Activated naive CD4-positive, alpha-beta T cell (primary cell): ENCODE measurements around the gene OVCA2.

Experiments
- DNase-seq, 4 experiments: peaks; one replicate each; lab custom pipeline; 2025; lab: John Stamatoyannopoulos, UW

Gene OVCA2

DNA sequence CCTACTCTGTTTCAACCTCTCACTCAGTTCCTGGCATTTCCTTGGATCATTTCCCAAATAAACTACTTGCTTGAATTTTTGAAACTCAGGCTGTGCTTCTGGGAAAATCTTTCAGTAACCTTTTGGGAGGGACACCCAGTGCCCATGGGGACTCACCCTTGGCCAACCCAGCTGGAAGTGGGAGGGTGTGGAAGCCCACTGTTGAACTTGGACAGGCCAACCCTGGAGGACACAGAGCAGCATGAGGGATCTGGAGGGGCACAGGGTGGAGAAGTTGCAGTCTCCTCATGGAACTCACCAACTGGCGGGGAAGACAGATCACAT is 27.9 kb upstream of the OVCA2 start:
- DNase-seq: no peak

DNA sequence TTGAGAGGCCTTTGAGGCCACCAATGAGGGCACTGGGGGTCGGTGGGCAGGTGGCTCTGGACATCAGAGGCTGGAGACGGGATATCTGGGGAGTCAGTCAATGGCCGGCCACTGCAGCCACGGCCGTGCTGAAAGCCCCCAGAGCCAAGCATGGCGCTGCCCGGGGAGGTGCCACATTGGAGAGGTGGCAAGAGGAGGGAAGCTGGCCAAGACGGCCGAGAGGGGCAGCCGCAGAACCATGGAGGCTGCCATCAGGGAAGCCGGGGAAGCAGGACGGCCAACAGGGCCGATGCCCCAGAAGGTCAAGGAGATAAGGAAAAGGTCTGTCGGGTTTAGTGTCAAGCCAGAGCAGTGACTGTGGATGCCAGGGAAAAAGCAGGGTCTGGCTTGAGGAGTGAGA is 26.5 kb upstream of the OVCA2 start:
- DNase-seq: no peak

DNA sequence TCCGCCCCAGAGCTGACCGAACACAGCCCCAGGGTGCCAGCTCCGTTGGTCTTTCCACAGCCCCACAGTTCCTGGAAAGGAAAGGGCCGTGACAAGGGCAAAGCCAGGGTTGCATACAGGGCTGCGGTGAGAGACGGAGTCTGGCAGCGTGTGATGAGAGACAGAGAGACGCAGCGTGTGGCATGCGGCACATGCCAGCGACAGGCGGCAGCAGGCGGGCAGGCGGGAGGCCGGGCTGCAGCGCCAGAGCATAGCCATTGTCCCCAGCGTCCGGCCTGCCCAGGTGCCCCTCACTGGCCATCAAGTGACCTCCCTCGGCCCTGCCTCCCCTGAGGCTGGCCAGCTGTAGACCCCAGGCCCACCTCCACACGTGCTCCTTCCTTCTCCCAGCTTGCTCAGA is 25.3 kb upstream of the OVCA2 start:
- no peak for DNase-seq

DNA sequence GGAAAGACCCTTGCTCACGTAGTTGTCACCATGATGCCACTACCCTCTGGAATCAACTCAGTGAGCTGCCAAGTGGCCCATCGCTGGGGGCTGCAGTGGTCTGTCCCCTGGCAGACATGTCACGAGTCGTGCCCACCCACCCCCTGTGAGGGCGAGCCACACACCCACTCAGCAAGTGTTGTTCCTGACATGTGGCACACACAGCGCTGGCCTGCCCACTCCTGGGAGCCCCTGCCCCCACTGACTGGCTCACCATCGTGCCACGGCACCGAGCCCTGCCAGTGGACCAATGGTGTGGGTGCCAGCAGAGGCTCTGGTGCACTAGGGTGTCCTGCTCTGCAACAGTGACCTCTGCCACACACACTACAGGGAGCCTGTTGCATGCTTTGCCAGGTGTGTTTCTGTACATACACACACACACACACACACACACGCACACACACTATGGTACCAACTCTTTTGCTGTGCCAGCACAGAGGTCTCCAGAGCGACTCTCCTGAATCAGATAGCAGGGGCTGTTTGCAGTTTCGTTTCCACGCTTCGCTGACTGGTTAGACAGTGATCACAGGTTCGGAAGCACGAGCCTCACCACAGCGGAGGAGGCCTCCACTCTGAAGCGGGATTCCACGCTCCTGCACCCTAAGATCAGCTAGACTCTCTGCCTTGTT is 24.4 kb upstream of the OVCA2 start:
- no peak for DNase-seq

DNA sequence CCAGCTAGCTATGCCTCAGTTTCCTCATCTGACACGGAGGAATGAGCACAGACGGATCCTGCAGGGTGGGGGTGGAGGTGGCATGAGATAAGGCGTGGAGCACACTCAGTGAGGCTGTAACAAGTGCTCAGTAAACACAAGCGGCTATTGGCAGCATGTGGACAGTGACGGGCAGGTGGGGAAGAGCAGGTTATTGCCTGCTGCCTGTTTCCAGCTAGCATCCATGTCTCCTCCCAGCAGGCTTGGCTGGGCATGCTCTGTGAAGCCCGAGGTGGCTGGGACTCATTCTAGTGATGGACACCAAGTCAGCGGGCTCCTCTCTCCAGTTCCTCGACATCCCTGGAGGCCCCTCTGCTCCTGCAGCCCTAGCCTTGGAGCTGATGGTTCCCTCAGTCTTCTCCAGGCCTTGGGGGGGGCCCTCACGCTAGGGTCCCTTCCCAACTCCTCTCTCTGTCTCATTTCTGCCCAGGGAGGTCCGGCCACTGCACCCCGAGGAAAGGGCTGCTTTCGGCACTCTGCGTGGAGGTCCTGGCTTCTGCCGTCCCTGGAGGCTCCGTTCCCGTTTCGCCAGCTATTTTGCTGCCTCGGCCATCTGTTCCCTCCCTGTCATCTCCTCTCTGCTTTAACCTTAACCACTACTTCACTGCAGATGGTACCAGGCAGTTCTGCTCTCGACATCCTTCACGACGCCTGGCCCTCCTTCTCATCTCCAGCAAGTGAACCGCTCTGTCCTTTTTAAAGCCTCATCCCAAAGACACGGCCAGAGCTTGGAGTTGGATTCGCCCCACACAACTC is 22.9 kb upstream of the OVCA2 start:
- no peak for DNase-seq

DNA sequence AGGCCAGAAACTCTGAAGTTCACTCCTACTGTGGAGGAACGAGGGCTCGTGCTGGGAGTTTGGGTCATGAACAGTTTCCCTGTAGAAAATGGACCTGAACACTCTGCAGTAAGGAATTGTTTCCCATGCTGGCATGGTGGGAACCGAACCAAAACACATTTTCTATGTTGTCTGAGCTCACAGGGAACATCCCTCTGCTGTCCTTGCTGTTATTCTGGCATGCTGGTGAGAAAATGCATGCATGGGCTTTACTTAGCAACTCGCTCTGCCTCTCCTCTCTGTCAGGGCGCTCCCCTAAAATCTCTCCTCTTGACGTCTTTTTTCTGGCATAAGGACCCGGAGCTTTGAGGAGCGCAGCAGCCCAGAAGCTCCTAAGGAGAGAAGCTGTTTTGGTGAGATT is 22.1 kb upstream of the OVCA2 start:
- DNase-seq: no peak

DNA sequence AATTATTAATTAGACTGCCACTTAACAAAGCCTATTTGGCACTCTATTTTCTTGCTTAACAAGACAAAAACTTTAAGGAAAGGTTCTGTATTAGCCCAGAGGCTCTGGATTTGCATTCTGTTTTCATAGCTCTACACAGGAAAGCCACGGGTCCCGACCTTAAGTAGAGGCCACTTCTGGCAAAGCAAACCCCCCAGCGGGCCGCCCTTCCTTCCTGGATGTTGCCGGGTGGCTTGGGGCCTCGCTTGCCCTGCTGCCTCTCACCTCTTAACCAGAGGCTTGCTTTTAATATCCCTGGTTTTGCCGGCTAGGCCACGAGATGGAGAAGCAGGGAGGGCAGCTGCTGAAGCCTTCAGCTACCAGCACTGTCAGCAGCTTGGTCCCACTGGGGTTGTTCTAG is 21.1 kb upstream of the OVCA2 start:
- no peak for DNase-seq

DNA sequence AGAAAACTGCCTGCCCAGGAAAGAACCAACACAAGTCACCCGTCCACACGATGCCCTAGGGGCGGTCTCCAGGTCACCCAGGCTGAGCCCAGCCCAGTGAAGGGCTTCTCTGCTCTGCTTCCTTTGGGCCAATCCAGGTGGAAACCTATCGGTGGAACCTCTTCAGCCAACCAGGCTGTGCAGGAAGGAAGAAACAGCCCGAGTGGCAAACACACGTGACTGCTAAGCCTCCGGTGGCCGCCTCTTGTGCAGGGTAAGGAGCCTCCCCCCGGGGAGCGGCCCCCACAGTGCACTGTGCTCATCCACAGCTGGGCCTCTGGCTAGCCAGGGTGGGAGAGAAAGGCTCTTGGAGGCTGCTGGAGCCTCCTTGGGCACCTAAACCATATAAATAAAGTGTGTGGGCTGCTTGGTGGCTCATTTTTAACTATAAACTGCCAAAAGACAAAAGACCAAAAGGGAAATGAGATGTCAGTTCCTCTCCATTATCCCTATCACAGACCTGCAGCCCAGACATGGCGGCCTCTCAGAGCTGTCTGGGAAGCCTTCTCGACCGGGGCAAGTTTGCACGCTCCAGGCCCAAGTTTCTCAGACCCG is 19.1 kb upstream of the OVCA2 start:
- peak in 1 of 4 experiments; percentile 11 for DNase-seq

DNA sequence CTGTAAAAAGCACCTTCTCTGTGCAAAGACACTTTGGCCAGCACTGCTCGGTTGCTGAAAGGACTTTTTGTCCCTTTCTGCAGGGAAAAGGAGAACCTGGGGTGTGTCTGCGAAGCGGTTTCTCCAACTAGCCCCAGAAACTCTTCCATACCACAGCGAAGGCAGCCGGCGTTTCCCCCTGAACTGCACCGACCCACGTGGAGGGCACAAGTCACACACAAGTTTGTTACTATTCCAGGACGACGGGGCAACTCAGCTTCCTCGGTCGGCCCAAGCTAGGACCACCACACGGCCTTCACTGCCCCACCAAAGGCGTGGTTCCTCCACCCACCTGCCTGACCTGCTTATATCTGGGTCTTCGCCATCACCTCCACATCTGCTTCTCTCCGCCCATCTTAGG is 18.6 kb upstream of the OVCA2 start:
- DNase-seq: no peak

DNA sequence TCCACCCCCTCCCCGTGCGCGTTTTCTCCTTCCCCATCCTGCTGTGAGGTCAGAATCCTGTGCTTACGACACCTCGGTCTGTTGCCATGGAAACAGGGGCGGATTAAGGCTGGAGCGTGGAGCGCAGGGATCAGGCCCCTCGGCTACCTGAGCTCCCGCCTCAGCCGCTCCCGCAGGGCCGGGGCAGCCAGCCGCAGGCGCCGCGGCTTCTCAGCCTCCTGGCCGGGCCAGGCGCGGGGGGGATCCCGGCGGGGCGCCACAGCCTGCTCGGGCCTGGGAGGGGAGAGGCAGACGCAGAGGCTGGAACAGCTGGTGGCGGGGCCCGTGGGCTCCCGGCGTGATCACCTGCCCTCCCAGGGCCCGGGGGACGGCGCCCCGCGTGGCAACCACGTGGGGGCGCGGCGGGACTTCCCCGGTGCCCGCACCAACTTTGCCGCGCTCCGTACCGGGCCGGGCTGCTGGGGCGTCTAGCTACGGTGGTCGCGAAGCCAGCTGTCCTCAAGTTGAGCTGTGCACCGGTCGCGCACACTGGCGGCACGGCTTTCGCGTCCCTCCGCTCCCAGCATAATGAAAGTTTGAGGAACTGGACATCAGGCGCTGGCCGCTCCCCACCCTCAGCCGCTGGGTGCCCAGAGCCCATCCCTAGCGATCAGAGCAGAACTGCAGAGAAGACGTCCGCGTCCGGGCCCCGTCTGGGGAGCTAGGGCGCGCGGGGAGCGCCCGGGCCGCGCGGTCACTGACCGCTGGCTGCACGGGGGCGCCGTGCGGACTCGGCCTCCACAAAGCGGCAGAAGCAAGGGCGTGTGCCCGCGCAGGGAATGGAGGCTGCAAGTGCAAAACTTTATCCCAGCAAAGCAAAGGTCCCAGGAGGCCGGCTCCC is 17.9 kb upstream of the OVCA2 start:
- DNase-seq: no peak

DNA sequence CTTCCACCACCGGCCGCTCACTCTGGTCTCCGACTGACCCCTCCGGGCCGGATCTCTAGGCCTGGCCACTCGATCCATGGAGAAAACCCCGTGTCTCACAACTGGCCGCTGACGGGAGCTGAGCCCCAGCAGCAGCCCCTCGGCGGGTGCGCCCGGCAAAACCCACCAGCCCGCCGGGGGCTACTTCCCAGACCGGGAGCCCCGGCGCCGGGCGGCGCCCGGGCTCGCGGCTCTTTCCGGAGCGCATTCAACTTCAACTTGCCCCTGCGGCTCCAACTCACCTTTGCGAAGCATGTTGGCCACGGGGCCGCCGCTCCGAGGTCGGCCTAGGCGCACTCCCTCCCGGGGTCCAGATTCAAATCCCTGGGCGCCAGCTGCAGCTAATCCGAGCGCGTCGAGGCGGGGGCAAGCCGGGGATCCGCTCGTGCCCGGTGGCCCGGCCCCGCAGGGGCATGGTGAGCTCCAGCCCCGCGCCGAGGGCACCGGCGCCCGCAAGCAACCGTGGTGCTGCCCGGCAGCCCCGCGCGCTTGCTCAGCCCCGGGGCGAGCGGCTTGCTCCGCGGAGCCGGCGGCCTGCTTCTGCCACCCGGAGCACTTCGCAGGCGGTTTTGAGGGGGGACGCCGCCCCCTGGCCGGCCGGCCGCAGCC is 17.1 kb upstream of the OVCA2 start:
- no peak for DNase-seq

DNA sequence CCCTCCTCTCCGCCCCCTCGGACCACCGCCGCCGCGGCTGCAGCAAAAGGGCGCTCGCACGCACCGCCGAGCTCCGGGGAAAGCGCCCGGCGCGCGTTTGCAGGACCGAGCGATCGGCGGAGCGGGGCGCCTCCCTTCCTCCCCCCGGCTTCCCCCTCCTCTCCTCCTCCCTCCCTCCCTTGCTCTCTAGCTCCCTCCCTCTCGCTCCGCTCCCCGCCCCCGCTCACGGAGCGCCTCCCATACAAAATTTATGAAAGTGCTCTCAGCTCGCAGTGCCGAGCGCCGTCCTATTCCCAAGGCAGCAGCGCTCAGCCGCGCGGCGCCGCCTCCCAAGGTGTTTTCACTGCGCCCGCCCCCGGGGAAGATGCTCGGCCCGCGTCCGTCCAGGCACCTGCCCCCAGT is 16.6 kb upstream of the OVCA2 start, which contains the start of gene RTN4RL1:
RTN4RL1 (minus strand) TSS at position 115 of the 402 bp plus-strand sequence. CDS start 469 bp downstream, outside the sequence.
- DNase-seq: peak in 3 of 4 experiments; percentile 21 to 64 (median 44)

DNA sequence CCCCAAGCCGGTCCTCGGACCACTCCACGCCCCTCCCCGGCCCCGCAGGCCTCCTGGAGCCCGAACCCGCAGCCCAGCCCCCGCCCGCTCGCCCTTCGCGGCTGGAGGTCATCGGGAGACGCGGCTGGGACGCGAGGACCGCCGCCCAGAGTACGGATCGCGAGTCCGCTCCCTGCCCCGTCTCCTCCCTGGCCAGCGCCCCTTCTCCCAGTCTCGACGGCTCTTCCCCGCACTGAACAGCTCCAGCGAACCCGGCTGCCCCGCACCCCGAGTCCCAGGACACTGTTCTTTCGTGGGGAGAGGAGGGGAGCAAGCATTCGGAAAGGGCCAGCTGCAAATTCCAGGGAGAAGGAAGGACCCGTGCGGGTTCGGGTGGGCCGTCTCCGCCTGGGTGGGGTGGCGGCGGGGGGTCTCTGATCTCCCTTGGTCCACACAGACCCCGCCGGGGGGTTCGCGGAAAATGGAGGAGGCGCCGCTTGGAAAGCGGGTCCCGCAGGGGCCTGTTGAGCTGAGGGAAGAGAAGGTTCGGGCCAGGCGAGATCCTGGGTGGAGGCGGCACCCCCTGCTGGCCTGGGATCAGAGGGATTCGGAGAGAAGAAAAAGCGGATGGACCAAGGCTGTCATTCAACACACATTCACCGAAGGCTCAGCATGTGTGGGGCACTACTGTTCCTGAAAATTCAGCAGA is 16.1 kb upstream of the OVCA2 start:
- DNase-seq: no peak

DNA sequence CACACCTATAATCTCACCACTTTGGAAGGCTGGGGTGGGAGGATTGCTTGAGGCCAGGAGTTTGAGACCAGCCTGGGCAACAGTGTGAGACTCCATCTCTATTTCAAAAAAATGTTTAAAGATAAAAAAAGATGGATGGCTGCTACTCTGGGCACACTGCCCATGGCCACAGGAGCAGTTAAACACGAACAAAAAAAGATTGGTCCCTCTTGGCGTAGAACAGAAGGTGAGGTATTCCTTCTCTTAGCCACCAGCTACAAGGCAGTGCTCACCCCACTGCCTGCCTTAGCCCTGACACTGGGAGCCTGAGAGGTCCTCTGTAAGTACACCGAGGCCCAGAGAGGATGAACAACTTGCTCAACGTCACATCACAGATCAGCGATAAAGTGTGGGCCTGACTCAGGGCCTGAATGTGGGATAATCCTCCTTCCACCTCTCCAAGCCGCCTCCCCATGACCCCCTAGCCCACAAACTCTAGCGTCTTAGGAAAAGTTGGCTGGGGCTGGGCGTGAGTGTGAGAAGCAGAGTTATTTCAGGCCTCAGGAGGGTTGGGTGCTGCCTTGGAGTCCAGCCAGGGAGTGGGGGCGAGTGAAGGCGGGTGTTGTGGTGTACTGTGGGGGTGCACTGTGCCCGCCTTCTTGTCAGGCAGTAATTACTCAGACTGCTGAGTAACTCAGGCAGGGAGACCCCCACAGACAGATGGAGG is 14.1 kb upstream of the OVCA2 start:
- DNase-seq: no peak

DNA sequence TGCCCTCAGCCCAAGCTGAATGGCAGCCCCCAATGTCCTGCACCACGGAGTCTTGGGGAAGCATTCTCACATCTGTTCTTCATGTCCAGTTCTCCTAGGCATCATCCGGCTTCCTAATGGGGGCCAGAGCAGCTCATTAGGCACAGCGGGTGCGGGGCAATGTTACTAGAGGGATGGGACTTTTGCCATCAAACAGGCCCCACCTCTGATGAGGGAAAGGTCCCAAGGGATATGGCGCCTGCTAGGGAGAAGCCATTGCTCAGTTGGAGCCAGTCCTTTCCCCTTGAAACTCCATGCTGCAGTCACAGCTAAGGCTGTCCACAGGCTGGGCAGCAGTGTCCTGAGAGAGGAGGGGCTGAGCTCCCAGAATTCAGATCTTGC is 13.6 kb upstream of the OVCA2 start:
- no peak for DNase-seq

DNA sequence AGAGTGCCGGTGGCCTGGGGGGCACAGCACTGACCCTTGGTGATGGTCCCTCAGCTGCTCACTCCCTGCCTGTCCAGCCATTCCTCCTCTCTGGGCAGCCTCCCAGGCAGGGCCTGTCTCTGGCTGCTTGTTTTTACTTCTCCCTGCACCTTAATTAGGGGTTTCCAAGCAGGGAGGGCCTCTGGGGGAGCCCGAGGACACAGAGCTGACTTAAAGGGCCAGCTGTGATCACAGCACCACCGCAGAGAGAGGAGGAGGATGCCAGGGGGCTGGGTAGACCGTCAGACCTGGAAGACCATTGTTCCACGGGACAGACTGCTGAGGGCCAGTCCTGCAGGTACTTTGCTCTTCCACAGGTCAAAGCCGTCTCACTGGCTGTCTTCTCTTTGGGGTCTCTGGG is 13.1 kb upstream of the OVCA2 start:
- DNase-seq: no peak

DNA sequence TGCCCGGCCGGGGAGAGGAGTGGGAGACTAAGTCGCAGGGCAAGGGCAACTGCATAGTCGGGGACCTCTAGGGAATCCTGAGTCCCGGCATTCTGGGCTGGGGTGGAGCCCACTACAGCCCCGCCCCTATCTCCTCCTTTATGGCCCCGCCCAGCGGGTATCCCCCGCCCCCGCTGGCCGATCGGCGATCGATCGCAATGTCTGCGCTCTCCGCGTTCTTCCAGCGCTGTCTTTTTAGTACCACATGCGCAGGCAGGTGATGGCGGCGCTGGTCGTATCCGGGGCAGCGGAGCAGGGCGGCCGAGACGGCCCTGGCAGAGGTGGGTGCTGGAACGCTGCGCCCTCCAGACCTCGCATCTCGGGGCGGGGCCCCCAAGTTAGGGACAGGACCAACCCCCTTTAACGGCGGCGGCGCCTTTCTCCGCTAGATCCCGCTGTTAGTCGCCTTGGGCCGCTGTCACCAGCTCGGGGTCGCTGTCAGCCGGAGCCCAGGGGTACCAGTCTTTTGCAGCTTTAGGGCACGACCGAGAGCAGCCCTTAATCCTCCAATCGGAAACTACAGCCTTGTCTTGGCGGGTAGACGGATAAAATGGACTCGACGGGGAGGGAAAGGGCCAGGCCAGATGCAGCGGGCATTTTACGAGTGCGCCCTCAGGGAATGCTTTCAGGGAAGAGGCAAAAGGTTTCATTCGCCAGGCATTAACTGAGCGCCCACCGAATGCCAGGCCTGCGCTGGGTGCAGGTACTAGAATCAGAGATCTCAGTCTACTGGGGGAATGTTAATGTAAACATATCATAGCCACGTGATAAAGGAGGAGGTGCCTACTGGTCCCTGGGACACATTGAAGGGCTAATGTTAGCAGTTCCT is 11.7 kb upstream of the OVCA2 start, which contains the start of gene DPH1:
DPH1 (plus strand) TSS at position 243 of the 868 bp plus-strand sequence; CDS start at position 260, 17 bp downstream.
- DNase-seq: peak; percentile 66 to 82 (median 72)

DNA sequence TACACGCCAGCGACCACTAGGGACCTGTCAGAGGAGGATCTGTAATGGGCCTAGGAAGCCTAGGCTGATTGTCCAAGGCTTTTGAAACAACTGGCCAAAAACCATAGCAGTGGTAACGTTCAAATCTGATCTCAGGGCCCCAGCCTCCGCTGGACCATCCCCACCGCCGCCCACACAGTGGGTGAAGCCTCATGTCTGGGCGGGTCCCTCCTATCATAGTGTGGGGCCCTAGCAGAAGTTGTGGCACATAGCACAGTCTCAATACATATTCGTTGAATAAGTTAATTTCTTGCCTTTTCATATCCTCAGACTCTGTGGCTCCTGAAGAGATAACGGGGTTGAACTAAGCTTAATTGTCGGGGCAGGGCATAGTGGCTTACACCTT is 11.1 kb upstream of the OVCA2 start:
- DNase-seq: no peak

DNA sequence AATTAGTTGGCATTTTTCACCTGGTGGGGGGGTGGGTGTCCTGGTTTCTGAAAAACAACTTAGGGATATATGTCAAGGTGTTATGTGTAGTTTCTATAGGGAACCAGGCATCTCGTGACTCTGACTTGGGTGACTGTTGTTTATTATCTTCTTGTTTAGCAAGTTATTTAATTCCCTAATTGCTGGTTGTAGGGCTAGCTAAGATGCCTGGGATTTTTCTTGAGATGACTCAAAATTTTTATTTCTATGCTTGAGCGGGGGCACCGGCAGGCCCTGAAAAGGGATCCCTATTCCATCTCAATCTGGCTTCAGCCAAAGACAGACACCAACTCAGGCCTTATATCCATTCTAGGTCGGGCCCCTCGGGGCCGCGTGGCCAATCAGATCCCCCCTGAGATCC is 8.7 kb upstream of the OVCA2 start:
- no peak for DNase-seq

DNA sequence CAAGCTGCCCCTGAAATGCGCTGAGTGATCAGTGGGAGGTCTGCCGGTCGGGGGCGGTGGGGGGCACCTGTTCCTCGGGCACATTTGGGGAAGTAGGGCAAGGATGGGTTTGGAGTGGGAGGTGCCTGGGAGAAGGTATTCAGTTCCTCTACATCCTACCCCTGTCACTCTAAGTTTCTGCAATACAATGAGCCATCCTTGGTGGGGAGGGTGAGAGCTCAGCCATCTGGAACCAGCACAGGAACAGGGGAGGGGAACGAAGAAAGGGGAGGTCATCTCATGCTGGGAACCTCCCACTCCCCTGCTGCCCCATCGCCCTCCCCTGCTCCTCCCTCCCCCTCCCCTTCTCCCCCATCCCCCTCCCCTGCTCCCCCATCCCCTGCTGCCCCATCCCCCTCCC is 7.7 kb upstream of the OVCA2 start:
- DNase-seq: no peak
